HEK293 (cell line): ENCODE measurements around the gene CRACDL.

ENCODE experiments used
- CTCF ChIA-PET: fragments of 350-600 bp; formaldehyde crosslinking; extraction: SDS; loops from one replicate; lab custom pipeline; 2021; ENCODE audit warnings: antibody characterized with exemption; lab: Yijun Ruan, JAX
- POLR2A ChIA-PET: fragments of 300-600 bp; formaldehyde crosslinking; extraction: SDS; loops from one replicate; lab custom pipeline; 2020; ENCODE audit warnings: antibody characterized with exemption, inconsistent platforms; lab: Yijun Ruan, JAX
- H3K27ac ChIP-seq: fragments of 200-500 bp; sonication (Bioruptor generic); 2 replicates; pipeline ENCODE4 v1.5.1; 2014; ENCODE audit warnings: low read depth, low read length, control low read depth, inconsistent platforms; ENCODE audit errors: extremely low read depth
- H3K36me3 ChIP-seq, 2 experiments: fragments of 200-500 bp in 1 of 2; sonication (Bioruptor generic) in 1 of 2; 1 replicate in 1 of 2; 2 replicates in 1 of 2; pipeline ENCODE4 v1.5.1; 2014 to 2017; ENCODE audit warnings: inconsistent platforms in 2 of 2, low read length in 2 of 2; ENCODE audit not compliant: control insufficient read depth in 2 of 2, insufficient read depth in 1 of 2
- H3K4me1 ChIP-seq: fragments of 200-500 bp; sonication (Bioruptor generic); 2 replicates; pipeline ENCODE4 v1.5.1; 2014; ENCODE audit warnings: mild to moderate bottlenecking, low read length, inconsistent platforms; ENCODE audit not compliant: control insufficient read depth, insufficient read depth
- H3K4me3 ChIP-seq: 2 replicates; pipeline ENCODE4 v1.5.1; 2011; ENCODE audit warnings: low read depth, mild to moderate bottlenecking, control low read depth, low read length, moderate library complexity
- H3K9me3 ChIP-seq: fragments of 200-500 bp; sonication (Bioruptor generic); 2 replicates; pipeline ENCODE4 v1.5.1; 2014; ENCODE audit warnings: low read depth, low read length, inconsistent platforms; ENCODE audit not compliant: control insufficient read depth, insufficient read depth
- OVOL3 ChIP-seq: fragments of 450-650 bp; formaldehyde crosslinking; IDR thresholded peaks from 2 replicates; pipeline ENCODE4 v1.5.1; 2016; ENCODE audit warnings: missing biosample characterization, missing genetic modification characterization
- SALL2 ChIP-seq: fragments of 450-650 bp; formaldehyde crosslinking; IDR thresholded peaks from 2 replicates; pipeline ENCODE4 v1.5.0; 2017; ENCODE audit warnings: missing biosample characterization, mild to moderate bottlenecking, missing genetic modification characterization, borderline replicate concordance
- SP2 ChIP-seq: fragments of 450-650 bp; formaldehyde crosslinking; IDR thresholded peaks from 2 replicates; pipeline ENCODE4 v1.5.1; 2016; ENCODE audit warnings: missing biosample characterization, missing genetic modification characterization
- TRIM28 ChIP-seq: IDR thresholded peaks from 2 replicates; pipeline ENCODE4 v1.6.1; 2011; ENCODE audit warnings: low read length, control low read depth, borderline replicate concordance
- ZFHX2 ChIP-seq: fragments of 450-650 bp; formaldehyde crosslinking; conservative IDR thresholded peaks from 2 replicates; pipeline ENCODE4 v1.5.1; 2016; ENCODE audit warnings: missing biosample characterization, missing genetic modification characterization
- ZFP3 ChIP-seq: fragments of 450-650 bp; formaldehyde crosslinking; IDR thresholded peaks from 2 replicates; pipeline ENCODE4 v1.5.1; 2016; ENCODE audit warnings: low read depth, missing biosample characterization, missing genetic modification characterization
- ZFP69B ChIP-seq: fragments of 450-650 bp; formaldehyde crosslinking; IDR thresholded peaks from 2 replicates; pipeline ENCODE4 v1.5.1; 2016; ENCODE audit warnings: missing biosample characterization, missing genetic modification characterization
- ZNF133 ChIP-seq: fragments of 450-650 bp; formaldehyde crosslinking; IDR thresholded peaks from 2 replicates; pipeline ENCODE4 v1.5.1; 2016; ENCODE audit warnings: missing biosample characterization, missing genetic modification characterization
- ZNF510 ChIP-seq: fragments of 450-650 bp; formaldehyde crosslinking; IDR thresholded peaks from 2 replicates; pipeline ENCODE4 v1.5.1; 2018; ENCODE audit warnings: mild to moderate bottlenecking, missing genetic modification characterization, missing biosample characterization; ENCODE audit not compliant: insufficient replicate concordance
- ZNF548 ChIP-seq: fragments of 450-650 bp; formaldehyde crosslinking; IDR thresholded peaks from 2 replicates; pipeline ENCODE4 v1.5.1; 2016; ENCODE audit warnings: missing biosample characterization, missing genetic modification characterization
- ZNF560 ChIP-seq: fragments of 450-650 bp; formaldehyde crosslinking; IDR thresholded peaks from 2 replicates; pipeline ENCODE4 v1.5.1; 2017; ENCODE audit warnings: missing biosample characterization, missing genetic modification characterization, borderline replicate concordance
- ZNF600 ChIP-seq: fragments of 450-650 bp; formaldehyde crosslinking; IDR thresholded peaks from 2 replicates; pipeline ENCODE4 v1.5.1; 2016; ENCODE audit warnings: missing biosample characterization, missing genetic modification characterization
- TF ChIP-seq, protein P1 (sequence below): sonication (generic); formaldehyde crosslinking; IDR thresholded peaks from 2 replicates; pipeline ENCODE4 v1.8.1; 2022; ENCODE audit warnings: mild to moderate bottlenecking, moderate library complexity, missing genetic modification reagents
- TF ChIP-seq, protein P2 (sequence below): fragments of 450-650 bp; formaldehyde crosslinking; IDR thresholded peaks from 2 replicates; pipeline ENCODE4 v1.5.1; 2017; ENCODE audit warnings: missing biosample characterization, mild to moderate bottlenecking, missing genetic modification characterization, moderate library complexity
- TF ChIP-seq, protein P3 (sequence below): fragments of 450-650 bp; formaldehyde crosslinking; IDR thresholded peaks from 2 replicates; pipeline ENCODE4 v1.5.1; 2016; ENCODE audit warnings: missing biosample characterization, missing genetic modification characterization, low read depth
- TF ChIP-seq, protein P4 (sequence below): fragments of 450-650 bp; formaldehyde crosslinking; IDR thresholded peaks from 2 replicates; pipeline ENCODE4 v1.5.1; 2016; ENCODE audit warnings: missing biosample characterization, missing genetic modification characterization, borderline replicate concordance
- TF ChIP-seq, protein P5 (sequence below): fragments of 450-650 bp; formaldehyde crosslinking; IDR thresholded peaks from 2 replicates; pipeline ENCODE4 v1.5.1; 2016; ENCODE audit warnings: missing biosample characterization, missing genetic modification characterization, borderline replicate concordance

CRACDL gene

DNA sequence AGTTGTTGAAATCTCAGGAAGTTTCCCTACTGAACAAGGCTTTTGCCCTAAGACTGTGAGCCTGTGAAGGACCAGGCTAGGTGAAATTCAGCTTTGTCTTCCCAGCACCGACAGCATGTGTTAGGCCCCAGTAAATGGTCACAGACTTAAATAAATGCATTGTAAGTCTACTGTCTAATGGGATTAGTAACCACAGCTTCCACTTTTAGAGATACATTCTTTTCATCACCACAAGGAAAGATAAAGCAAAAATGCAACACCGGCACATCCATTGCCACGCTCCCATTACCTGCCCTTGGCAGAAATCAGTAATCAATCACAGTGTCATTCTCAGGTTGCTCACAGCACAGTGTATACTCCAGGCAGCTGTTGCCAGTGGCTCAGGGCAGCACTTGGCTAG lies 59.3 kb downstream of the CRACDL start:
- H3K9me3 ChIP-seq, result no peaks in the 10 kb centered on the region
- ChIA-PET CTCF (no interaction called here), POLR2A (no interaction called here)
- TF ChIP-seq, protein P1, sequence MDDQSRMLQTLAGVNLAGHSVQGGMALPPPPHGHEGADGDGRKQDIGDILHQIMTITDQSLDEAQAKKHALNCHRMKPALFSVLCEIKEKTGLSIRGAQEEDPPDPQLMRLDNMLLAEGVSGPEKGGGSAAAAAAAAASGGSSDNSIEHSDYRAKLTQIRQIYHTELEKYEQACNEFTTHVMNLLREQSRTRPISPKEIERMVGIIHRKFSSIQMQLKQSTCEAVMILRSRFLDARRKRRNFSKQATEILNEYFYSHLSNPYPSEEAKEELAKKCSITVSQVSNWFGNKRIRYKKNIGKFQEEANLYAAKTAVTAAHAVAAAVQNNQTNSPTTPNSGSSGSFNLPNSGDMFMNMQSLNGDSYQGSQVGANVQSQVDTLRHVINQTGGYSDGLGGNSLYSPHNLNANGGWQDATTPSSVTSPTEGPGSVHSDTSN (CRISPR knock-in tag), result no peak
- TF ChIP-seq ZFHX2, result no peak
- TF ChIP-seq ZNF600 (tag by site-specific recombination), result no peak
- TF ChIP-seq, protein P2, sequence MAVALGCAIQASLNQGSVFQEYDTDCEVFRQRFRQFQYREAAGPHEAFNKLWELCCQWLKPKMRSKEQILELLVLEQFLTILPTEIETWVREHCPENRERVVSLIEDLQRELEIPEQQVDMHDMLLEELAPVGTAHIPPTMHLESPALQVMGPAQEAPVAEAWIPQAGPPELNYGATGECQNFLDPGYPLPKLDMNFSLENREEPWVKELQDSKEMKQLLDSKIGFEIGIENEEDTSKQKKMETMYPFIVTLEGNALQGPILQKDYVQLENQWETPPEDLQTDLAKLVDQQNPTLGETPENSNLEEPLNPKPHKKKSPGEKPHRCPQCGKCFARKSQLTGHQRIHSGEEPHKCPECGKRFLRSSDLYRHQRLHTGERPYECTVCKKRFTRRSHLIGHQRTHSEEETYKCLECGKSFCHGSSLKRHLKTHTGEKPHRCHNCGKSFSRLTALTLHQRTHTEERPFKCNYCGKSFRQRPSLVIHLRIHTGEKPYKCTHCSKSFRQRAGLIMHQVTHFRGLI (tag by site-specific recombination), result no peak
- TF ChIP-seq ZNF560 (tag by site-specific recombination), result no peak
- H3K27ac ChIP-seq, result no peak overlapping the region
- H3K36me3 ChIP-seq, result no peaks in the 10 kb centered on the region
- H3K4me1 ChIP-seq, result no peaks in the 10 kb centered on the region
- H3K4me3 ChIP-seq, result no peak overlapping the region

DNA sequence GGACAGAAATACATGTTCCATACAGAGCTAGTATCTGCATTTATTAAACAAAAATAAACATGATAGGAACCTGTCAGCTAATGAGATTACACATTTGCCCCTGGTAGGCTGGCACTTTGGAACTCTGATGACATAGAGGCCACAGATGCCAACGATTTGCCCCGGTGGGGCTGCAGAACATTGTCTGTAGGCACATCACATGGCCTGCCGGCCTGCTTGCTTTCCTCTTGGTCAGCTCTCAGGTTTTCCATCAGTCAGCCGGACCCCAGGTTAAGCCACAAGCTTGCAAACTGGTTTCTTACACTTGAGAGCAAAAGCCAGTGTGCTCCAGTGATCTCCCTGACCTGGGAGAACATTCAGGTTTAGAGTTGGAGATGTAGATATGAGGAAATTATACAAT lies 60.3 kb downstream of the CRACDL start:
- H3K9me3 ChIP-seq, result no peaks in the 10 kb centered on the region
- H3K36me3 ChIP-seq, result no peaks in the 10 kb centered on the region
- H3K27ac ChIP-seq, result no peak overlapping the region
- ChIA-PET POLR2A (no interaction called here), CTCF (no interaction called here)
- TF ChIP-seq TRIM28 (no peak), ZNF510 (tag by site-specific recombination) (no peak), SALL2 (tag by site-specific recombination) (no peak), OVOL3 (tag by site-specific recombination) (no peak), ZFP69B (tag by site-specific recombination) (no peak), SP2 (tag by site-specific recombination) (no peak), ZNF133 (tag by site-specific recombination) (no peak), ZFP3 (no peak), ZNF548 (tag by site-specific recombination) (no peak)
- TF ChIP-seq, protein P3, sequence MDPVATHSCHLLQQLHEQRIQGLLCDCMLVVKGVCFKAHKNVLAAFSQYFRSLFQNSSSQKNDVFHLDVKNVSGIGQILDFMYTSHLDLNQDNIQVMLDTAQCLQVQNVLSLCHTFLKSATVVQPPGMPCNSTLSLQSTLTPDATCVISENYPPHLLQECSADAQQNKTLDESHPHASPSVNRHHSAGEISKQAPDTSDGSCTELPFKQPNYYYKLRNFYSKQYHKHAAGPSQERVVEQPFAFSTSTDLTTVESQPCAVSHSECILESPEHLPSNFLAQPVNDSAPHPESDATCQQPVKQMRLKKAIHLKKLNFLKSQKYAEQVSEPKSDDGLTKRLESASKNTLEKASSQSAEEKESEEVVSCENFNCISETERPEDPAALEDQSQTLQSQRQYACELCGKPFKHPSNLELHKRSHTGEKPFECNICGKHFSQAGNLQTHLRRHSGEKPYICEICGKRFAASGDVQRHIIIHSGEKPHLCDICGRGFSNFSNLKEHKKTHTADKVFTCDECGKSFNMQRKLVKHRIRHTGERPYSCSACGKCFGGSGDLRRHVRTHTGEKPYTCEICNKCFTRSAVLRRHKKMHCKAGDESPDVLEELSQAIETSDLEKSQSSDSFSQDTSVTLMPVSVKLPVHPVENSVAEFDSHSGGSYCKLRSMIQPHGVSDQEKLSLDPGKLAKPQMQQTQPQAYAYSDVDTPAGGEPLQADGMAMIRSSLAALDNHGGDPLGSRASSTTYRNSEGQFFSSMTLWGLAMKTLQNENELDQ, result no peak
- TF ChIP-seq, protein P4, sequence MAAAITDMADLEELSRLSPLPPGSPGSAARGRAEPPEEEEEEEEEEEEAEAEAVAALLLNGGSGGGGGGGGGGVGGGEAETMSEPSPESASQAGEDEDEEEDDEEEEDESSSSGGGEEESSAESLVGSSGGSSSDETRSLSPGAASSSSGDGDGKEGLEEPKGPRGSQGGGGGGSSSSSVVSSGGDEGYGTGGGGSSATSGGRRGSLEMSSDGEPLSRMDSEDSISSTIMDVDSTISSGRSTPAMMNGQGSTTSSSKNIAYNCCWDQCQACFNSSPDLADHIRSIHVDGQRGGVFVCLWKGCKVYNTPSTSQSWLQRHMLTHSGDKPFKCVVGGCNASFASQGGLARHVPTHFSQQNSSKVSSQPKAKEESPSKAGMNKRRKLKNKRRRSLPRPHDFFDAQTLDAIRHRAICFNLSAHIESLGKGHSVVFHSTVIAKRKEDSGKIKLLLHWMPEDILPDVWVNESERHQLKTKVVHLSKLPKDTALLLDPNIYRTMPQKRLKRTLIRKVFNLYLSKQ, result no peak
- TF ChIP-seq, protein P5, sequence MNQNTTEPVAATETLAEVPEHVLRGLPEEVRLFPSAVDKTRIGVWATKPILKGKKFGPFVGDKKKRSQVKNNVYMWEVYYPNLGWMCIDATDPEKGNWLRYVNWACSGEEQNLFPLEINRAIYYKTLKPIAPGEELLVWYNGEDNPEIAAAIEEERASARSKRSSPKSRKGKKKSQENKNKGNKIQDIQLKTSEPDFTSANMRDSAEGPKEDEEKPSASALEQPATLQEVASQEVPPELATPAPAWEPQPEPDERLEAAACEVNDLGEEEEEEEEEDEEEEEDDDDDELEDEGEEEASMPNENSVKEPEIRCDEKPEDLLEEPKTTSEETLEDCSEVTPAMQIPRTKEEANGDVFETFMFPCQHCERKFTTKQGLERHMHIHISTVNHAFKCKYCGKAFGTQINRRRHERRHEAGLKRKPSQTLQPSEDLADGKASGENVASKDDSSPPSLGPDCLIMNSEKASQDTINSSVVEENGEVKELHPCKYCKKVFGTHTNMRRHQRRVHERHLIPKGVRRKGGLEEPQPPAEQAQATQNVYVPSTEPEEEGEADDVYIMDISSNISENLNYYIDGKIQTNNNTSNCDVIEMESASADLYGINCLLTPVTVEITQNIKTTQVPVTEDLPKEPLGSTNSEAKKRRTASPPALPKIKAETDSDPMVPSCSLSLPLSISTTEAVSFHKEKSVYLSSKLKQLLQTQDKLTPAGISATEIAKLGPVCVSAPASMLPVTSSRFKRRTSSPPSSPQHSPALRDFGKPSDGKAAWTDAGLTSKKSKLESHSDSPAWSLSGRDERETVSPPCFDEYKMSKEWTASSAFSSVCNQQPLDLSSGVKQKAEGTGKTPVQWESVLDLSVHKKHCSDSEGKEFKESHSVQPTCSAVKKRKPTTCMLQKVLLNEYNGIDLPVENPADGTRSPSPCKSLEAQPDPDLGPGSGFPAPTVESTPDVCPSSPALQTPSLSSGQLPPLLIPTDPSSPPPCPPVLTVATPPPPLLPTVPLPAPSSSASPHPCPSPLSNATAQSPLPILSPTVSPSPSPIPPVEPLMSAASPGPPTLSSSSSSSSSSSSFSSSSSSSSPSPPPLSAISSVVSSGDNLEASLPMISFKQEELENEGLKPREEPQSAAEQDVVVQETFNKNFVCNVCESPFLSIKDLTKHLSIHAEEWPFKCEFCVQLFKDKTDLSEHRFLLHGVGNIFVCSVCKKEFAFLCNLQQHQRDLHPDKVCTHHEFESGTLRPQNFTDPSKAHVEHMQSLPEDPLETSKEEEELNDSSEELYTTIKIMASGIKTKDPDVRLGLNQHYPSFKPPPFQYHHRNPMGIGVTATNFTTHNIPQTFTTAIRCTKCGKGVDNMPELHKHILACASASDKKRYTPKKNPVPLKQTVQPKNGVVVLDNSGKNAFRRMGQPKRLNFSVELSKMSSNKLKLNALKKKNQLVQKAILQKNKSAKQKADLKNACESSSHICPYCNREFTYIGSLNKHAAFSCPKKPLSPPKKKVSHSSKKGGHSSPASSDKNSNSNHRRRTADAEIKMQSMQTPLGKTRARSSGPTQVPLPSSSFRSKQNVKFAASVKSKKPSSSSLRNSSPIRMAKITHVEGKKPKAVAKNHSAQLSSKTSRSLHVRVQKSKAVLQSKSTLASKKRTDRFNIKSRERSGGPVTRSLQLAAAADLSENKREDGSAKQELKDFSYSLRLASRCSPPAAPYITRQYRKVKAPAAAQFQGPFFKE (tag by site-specific recombination), result no peak
- no peaks in the 10 kb centered on the region for H3K4me1 ChIP-seq
- no peak overlapping the region for H3K4me3 ChIP-seq
